MM.1S (cell line): Measurements from ENCODE around the gene TAS2R13.

ENCODE experiments used
- DNase-seq: peaks from one replicate; pipeline ENCODE4 v3.0.0-alpha.2; 2015
- H2AFZ ChIP-seq: fragments of 300-600 bp; sonication (generic); 2 replicates; pipeline ENCODE4 v1.6.0; 2016; ENCODE audit warnings: antibody characterized with exemption, low read length
- H3F3A ChIP-seq: fragments of 300-600 bp; sonication (generic); 2 replicates; pipeline ENCODE4 v1.6.1; 2016; ENCODE audit warnings: mild to moderate bottlenecking, antibody characterized with exemption, low read length, moderate library complexity, mixed read lengths; ENCODE audit not compliant: insufficient read depth
- H3K27ac ChIP-seq: fragments of 300-600 bp; sonication (generic); 2 replicates; pipeline ENCODE4 v1.5.1; 2016; ENCODE audit warnings: mild to moderate bottlenecking, low read length
- H3K27me3 ChIP-seq: fragments of 300-600 bp; sonication (generic); replicated peaks from 2 replicates; pipeline ENCODE4 v1.6.0; 2016; ENCODE audit warnings: low read length; ENCODE audit not compliant: insufficient read depth
- H3K36me3 ChIP-seq: fragments of 300-600 bp; sonication (generic); replicated peaks from 2 replicates; pipeline ENCODE4 v1.6.1; 2016; ENCODE audit warnings: mild to moderate bottlenecking, low read length, mixed read lengths; ENCODE audit not compliant: insufficient read depth
- H3K4me1 ChIP-seq: fragments of 300-600 bp; sonication (generic); 2 replicates; pipeline ENCODE4 v1.6.1; 2016; ENCODE audit warnings: low read length, mixed read lengths
- H3K4me2 ChIP-seq: fragments of 300-600 bp; sonication (generic); 2 replicates; pipeline ENCODE4 v1.6.0; 2016; ENCODE audit warnings: low read depth, low read length
- H3K4me3 ChIP-seq: fragments of 300-600 bp; sonication (generic); 2 replicates; pipeline ENCODE4 v1.5.1; 2016; ENCODE audit warnings: low read length, mixed read lengths
- H3K79me2 ChIP-seq: fragments of 300-600 bp; sonication (generic); 2 replicates; pipeline ENCODE4 v1.6.1; 2016; ENCODE audit warnings: mixed run types, low read length, mixed read lengths
- H3K9ac ChIP-seq: fragments of 300-600 bp; sonication (generic); 2 replicates; pipeline ENCODE4 v1.6.1; 2016; ENCODE audit warnings: low read length, mixed read lengths
- H3K9me2 ChIP-seq: fragments of 300-600 bp; sonication (generic); replicated peaks from 2 replicates; pipeline ENCODE4 v1.6.1; 2016; ENCODE audit warnings: mild to moderate bottlenecking, low read length, mixed read lengths; ENCODE audit not compliant: insufficient read depth
- H3K9me3 ChIP-seq: fragments of 300-600 bp; sonication (generic); replicated peaks from 2 replicates; pipeline ENCODE4 v1.6.1; 2016; ENCODE audit warnings: mild to moderate bottlenecking, low read length, mixed read lengths; ENCODE audit not compliant: insufficient read depth
- H4K20me1 ChIP-seq: fragments of 300-600 bp; sonication (generic); 2 replicates; pipeline ENCODE4 v1.6.1; 2016; ENCODE audit warnings: mild to moderate bottlenecking, low read length, moderate library complexity, mixed read lengths; ENCODE audit not compliant: insufficient read depth
- EZH2 ChIP-seq: fragments of 300-600 bp; sonication (generic); optimal IDR thresholded peaks from 2 replicates; pipeline ENCODE3; 2017; ENCODE audit warnings: low read depth, mild to moderate bottlenecking, antibody characterized with exemption, low read length, mixed read lengths
- EZH2phosphoT487 ChIP-seq: fragments of 300-600 bp; sonication (generic); IDR thresholded peaks from 2 replicates; pipeline ENCODE4 v1.6.1; 2018; ENCODE audit warnings: antibody characterized with exemption, low read length
- TF ChIP-seq, protein P1 (sequence below): fragments of 300-600 bp; sonication (generic); IDR thresholded peaks from 2 replicates; pipeline ENCODE4 v1.5.1; 2016; ENCODE audit warnings: antibody characterized with exemption, low read length, mixed read lengths

Gene TAS2R13

GRCh38 chr12:10873378-10873777 lies 36.0 kb downstream of the TAS2R13 start:
- TF ChIP-seq, protein P1, sequence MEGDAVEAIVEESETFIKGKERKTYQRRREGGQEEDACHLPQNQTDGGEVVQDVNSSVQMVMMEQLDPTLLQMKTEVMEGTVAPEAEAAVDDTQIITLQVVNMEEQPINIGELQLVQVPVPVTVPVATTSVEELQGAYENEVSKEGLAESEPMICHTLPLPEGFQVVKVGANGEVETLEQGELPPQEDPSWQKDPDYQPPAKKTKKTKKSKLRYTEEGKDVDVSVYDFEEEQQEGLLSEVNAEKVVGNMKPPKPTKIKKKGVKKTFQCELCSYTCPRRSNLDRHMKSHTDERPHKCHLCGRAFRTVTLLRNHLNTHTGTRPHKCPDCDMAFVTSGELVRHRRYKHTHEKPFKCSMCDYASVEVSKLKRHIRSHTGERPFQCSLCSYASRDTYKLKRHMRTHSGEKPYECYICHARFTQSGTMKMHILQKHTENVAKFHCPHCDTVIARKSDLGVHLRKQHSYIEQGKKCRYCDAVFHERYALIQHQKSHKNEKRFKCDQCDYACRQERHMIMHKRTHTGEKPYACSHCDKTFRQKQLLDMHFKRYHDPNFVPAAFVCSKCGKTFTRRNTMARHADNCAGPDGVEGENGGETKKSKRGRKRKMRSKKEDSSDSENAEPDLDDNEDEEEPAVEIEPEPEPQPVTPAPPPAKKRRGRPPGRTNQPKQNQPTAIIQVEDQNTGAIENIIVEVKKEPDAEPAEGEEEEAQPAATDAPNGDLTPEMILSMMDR = no peak
- TF ChIP-seq EZH2 = no peak
- no peak for TF ChIP-seq EZH2phosphoT487
- Histone ChIP-seq H3K4me3 (no peak overlapping the region), H3K27ac (no peak overlapping the region), H3K9me2 (no peaks in the 10 kb centered on the region), H3K4me1 (no peaks in the 10 kb centered on the region), H3F3A (no peaks in the 10 kb centered on the region), H3K4me2 (no peak overlapping the region), H3K79me2 (no peaks in the 10 kb centered on the region), H3K36me3 (no peaks in the 10 kb centered on the region), H3K9me3 (no peaks in the 10 kb centered on the region), H2AFZ (no peak overlapping the region), H3K27me3 (no peaks in the 10 kb centered on the region), H4K20me1 (no peaks in the 10 kb centered on the region), H3K9ac (no peak overlapping the region)
- no peak for DNase-seq

DNA sequence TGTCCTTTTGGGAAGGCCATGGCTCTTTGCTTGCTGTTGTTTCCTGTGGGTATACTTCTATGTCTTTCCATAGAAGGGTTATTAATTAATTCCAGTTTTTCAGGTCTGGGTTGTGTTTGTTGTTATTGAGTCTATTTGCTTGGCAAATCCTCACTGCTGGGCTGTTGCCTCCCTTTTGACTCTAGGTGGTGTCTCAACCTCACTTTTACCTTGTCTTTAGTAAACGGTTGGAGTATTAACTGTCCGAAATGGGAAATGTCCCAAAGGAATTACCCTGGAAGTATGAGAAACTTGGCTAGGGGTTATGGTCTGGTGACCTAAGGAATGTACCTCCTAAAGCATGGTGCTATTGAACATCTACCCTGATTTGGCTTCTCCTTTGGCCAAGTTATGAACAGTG lies 42.0 kb downstream of the TAS2R13 start:
- Histone ChIP-seq H3K4me3 (no peak overlapping the region), H2AFZ (no peak overlapping the region), H3K4me2 (no peak overlapping the region), H3K9me3 (no peaks in the 10 kb centered on the region), H4K20me1 (no peaks in the 10 kb centered on the region), H3K27me3 (no peaks in the 10 kb centered on the region), H3K27ac (no peak overlapping the region), H3K9me2 (no peaks in the 10 kb centered on the region), H3K9ac (no peak overlapping the region), H3K79me2 (no peaks in the 10 kb centered on the region), H3F3A (no peaks in the 10 kb centered on the region), H3K36me3 (no peaks in the 10 kb centered on the region), H3K4me1 (no peaks in the 10 kb centered on the region)
- TF ChIP-seq EZH2phosphoT487 (no peak), EZH2 (no peak)
- TF ChIP-seq, protein P1 = no peak
- DNase-seq = no peak

DNA sequence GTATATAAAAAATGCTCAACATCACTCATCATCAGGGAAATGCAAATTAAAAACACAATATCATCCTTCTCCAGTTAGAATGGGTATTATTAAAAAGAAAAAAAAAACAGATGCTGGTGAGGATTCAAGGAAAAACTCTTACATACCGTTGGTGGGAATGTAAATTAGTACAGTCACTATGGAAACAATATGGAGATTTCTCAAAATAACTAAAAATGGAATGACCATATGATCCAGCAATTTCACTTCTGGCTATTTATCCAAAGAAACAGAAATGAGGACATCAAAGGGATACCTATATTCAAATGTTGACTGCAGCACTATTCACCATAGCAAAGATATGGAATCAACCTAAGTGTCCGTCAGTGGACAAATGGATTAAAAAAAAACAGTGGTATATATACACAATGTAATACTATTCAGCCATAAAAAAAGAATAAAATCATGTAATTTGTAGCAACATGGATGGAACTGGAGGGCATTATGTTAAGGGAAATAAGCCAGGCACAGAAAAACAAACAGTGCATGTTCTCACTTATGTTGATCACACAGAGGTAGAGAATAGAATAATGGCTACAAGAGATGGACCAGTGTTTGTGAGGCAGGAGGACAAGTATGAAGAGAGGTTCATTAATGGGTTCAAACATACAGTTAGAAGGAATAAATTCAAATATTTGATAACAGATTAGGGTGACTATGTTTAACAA lies 45.7 kb downstream of the TAS2R13 start:
- H3F3A ChIP-seq = no peaks in the 10 kb centered on the region

More for the DNA sequence above, 45.7 kb downstream of the TAS2R13 start:
- TF ChIP-seq EZH2 = no peak
- TF ChIP-seq EZH2phosphoT487 = no peak
- TF ChIP-seq, protein P1 = no peak
- Histone ChIP-seq H3K4me1 (no peaks in the 10 kb centered on the region), H3K4me2 (no peak overlapping the region), H3K36me3 (no peaks in the 10 kb centered on the region), H2AFZ (no peak overlapping the region), H3K9me2 (no peaks in the 10 kb centered on the region), H3K27me3 (no peaks in the 10 kb centered on the region), H3K4me3 (no peak overlapping the region), H3K79me2 (no peaks in the 10 kb centered on the region), H3K9ac (no peak overlapping the region), H4K20me1 (no peaks in the 10 kb centered on the region), H3K9me3 (no peaks in the 10 kb centered on the region), H3K27ac (no peak overlapping the region)
- DNase-seq = no peak
